Stimulated activated effector memory CD8-positive, alpha-beta T cell treated with anti-CD3 and anti-CD28 coated beads, Interleukin-12 subunit alpha, Interleukin-12 subunit beta, amount 100 ng/mL, for 72 hours (primary cell): Measurements from ENCODE around the gene MARF1.

Source experiments
- ATAC-seq: fragments of 150-1000 bp; cut with Tn5 transposase; 2 replicates; pipeline ENCODE4 v1.10.0; 2021
- DNase-seq, 2 donors: peaks; one replicate each; pipeline ENCODE4 v3.0.0; 2021 to 2022; ENCODE audit warnings: low spot score in 2 of 2
- H3K27ac Mint-ChIP-seq: one replicate; pipeline ENCODE4 v1.8.0; 2022; ENCODE audit warnings: mild to moderate bottlenecking, mixed read lengths
- H3K36me3 Mint-ChIP-seq: one replicate; pipeline ENCODE4 v1.8.0; 2022; ENCODE audit warnings: mild to moderate bottlenecking, mixed read lengths
- H3K4me1 Mint-ChIP-seq: one replicate; pipeline ENCODE4 v1.8.0; 2022; ENCODE audit warnings: mixed read lengths
- H3K4me3 Mint-ChIP-seq: one replicate; pipeline ENCODE4 v1.8.0; 2022; ENCODE audit warnings: mild to moderate bottlenecking, mixed read lengths
- H3K9me3 Mint-ChIP-seq: one replicate; pipeline ENCODE4 v1.8.0; 2022; ENCODE audit warnings: mixed read lengths

The MARF1 gene

DNA sequence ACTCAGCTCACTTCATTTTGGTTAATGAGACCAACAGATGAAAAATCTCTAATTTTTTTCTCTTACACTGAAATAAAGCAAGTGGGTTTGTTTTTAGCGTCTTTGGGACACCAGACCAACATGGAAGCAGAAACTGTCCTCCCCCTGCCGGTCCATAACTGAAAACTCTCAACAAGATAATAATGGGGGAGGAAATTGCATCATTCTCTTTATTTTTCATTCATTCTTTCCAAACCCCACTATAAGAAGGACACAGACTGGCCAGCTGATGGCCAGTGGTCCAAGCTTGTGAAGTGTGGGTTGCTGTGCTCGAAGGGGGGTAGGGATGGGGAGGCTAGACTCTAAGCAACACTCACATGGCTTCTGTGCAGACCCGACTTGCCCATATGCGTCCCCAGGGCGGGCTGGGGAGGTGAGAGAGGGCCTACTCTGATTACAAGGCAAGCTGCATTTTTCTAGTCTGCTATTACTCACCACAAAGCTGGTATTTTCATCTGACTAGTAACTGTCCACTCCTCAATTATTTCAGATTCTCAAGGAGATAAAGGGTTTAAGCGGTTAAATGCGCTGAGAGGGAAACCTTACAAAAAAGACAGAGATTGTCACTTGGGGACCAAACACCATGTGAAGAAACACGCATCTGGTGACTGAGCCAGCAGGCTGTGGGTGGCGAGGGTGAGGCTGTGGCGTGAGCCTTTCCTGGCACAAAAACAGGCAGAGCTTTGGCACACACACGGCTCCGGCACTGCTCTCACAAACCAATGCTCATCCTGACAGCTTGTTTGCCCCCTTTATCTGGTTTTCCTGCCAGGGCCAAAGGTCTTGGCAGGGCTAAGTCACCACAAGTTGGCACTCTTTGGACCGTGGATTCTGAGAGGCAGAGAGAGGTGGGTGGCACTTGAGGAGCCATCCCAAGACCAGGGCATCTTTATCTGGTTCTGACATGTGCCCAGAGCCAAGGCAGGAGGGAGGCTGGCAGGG lies 38.2 kb downstream of the MARF1 start:
- no peak for ATAC-seq
- Mint-ChIP-seq H3K27ac (peak overlapping the region; percentile 88), H3K4me1 (peaks cover 21% of the 10 kb centered on the region), H3K36me3 (peaks cover 96% of the 10 kb centered on the region), H3K4me3 (no peak overlapping the region), H3K9me3 (no peaks in the 10 kb centered on the region)
- no peak for DNase-seq

DNA sequence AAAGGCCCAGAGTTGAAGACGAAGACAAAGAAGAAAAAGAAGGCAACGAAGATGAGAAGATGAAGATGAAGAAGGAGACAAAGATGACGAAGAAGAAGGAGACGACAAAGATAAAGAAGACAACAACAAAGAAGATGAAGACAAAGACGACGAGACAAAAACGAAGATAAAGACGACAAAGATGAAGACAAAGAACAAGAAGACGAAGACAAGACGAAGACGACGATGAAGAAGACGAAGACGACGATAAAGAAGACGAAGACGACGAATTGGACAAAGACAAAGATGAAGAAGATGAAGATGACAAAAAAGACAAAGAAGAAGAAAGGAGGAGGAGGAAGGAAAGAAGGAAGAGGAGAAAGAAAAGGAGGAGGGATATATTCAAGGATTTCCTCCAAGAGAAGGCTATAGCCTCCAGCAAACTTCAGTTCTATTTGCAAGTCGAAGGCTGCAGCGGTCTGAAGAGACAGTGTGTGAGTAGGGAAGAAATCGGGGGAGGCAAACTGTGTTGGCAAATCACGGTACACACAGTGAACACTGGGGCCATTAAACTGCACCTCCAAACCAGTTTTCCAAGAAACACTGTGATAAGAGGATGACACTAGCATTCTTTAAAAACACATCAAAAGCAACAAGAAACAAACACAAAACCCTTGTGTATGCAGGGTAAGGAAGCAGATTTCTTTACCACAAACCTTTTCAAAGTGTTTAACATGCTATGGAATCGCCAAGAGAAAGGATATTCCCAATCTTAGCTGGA lies 40.5 kb downstream of the MARF1 start:
- no peak overlapping the region for H3K4me3 Mint-ChIP-seq
- peaks cover 27% of the 10 kb centered on the region for H3K4me1 Mint-ChIP-seq
- H3K9me3 Mint-ChIP-seq, result no peaks in the 10 kb centered on the region
- peaks cover 94% of the 10 kb centered on the region for H3K36me3 Mint-ChIP-seq
- DNase-seq, result no peak
- no peak overlapping the region for H3K27ac Mint-ChIP-seq
- ATAC-seq, result no peak

DNA sequence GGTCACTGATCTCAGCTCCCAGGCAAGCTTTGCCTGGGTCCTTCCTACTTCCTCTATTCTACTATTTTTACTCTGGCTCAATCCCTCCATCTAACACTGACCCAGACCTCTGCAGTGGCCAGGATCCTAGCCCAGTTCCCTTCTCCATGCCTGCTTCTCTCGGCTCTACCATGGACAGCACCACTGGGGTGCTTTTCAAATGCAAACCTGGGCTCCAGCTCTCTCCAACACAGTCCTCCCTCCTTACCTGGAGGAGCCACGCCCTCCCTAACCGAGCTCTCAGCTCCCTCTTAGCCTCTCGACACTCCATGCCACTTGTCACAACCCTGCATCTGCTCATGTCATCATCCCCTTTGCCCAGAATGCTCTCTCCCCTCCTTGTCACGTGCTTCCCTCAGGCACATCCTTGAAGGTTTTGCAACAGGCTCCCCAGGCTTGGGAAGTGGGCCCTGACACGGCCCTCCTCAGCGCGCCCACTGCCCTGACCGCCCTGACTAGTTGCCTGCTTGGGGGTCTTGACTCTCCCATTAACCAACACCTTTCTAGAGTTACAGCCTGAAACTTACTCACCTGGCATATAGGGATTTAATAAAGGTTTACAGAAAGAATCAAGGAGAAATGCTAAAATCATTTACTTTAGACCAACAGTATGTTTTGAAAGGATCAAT lies 41.6 kb downstream of the MARF1 start:
- H3K27ac Mint-ChIP-seq, result peak overlapping the region; percentile 86

DNA sequence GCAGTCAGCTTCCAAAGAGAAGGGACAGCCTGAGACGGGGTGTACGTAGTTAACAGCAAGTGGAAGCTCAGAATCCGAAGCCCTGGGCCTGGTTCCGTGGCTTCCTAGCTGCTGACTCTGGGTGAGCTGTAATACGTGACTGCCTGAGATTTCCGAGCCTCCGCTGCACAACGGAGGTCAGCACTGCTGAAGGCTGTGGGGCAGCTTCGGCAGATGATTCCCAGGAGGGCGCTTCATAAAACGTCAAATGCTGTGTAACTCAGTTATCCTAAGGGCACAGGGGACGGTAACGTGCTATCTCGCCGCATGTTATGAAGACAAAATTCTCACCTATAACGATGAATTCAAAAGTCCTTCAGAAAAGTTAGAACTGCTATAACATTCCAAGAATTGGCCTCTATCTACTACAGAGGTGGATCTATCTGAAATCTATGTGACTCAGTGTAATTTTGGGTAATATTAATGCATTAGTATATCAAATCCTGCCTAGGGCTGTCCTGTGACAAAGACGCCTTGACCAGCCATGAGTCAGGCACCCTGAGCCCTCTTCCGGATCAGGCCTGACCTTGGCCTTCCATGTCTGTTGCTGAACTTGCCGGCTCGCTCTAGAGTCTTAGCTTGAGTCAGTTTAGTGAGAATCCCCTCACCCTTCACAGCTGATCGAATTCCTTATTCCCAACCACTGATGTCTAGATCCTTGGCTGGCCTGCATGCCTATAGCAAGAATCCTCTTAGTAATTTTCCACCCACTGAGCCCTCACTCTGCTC lies 43.5 kb downstream of the MARF1 start:
- peaks cover 19% of the 10 kb centered on the region for H3K4me1 Mint-ChIP-seq
- H3K36me3 Mint-ChIP-seq, result peaks cover 99% of the 10 kb centered on the region
- no peak for DNase-seq
- ATAC-seq, result no peak
- H3K27ac Mint-ChIP-seq, result no peak overlapping the region
- H3K9me3 Mint-ChIP-seq, result no peaks in the 10 kb centered on the region
- no peak overlapping the region for H3K4me3 Mint-ChIP-seq

More for the DNA sequence above, 41.6 kb downstream of the MARF1 start:
- peaks cover 94% of the 10 kb centered on the region for H3K36me3 Mint-ChIP-seq
- DNase-seq, result no peak
- H3K9me3 Mint-ChIP-seq, result no peaks in the 10 kb centered on the region
- peaks cover 18% of the 10 kb centered on the region for H3K4me1 Mint-ChIP-seq
- ATAC-seq, result no peak
- no peak overlapping the region for H3K4me3 Mint-ChIP-seq

DNA sequence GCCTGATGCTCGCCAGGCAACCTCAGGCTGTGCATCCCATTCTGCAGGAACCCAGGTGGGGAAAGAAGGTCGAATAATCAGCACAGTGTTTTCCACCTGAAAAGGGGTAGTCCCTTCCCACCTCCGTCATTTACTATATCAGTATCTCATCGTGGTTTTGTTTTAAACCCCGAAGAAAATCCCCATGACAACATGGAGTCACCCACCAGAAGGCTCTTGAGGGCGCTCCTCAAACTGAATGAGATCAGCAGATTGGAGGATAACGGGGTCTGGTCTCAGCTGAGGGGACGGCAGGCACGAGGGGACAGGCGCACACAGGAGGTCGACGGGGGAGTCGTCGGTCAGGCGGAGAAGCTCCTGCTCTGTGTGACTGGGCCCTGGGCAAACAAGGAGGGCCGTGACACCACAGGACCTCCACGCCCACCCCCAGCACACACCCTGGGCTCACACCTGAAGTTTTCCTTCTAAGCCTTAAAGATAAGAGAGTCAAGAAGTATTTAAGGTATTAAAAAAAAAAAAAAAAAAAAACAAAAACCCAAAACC lies 44.2 kb downstream of the MARF1 start:
- Mint-ChIP-seq H3K4me1 (peaks cover 27% of the 10 kb centered on the region), H3K36me3 (peaks cover 92% of the 10 kb centered on the region), H3K27ac (peak overlapping the region; percentile 58), H3K4me3 (no peak overlapping the region), H3K9me3 (no peaks in the 10 kb centered on the region)
- ATAC-seq, result peak; percentile 39
- no peak for DNase-seq

DNA sequence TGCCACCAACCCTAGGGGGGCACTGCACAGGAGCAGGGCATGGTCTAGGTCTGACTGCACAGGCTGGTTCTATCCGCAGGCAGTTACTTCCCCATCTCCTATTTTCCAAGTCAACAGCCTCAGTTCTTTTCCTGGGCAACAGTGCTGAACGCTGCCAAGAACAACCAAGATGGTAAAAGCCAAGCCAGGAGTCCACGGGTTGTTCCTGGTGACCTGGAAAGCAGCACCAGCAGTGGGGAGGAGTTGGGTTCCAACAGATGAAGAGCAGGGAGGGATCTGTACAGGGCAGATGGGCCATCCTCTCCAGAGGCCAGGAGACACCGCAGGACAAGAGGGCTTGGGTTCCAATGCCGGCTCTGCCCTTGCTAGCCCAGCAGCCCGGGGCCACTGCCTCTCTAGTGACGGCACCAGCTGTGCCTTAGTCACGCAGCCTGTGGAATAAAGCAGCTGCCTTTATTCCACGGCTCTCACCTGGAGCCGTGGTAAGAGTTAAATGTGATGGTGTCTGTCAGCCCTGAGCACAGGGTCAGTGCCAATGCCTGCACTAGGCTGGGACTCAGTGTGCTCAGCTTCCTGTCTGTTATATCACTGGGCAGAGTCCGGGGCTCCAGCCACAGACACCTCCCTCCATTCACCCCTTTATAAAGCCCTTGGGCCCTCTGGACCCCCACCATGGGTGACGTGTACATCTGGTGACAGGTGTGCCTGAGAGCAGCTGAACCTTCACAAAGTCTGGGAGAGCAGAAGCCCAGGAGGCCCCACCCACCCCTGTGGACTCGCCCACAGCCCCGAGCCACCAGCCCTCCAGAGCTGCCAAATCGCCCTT lies 44.9 kb downstream of the MARF1 start:
- H3K36me3 Mint-ChIP-seq, result peaks cover 85% of the 10 kb centered on the region
- ATAC-seq, result peak; percentile 31
- H3K4me1 Mint-ChIP-seq, result peaks cover 31% of the 10 kb centered on the region
- DNase-seq, result no peak
- no peak overlapping the region for H3K4me3 Mint-ChIP-seq
- H3K27ac Mint-ChIP-seq, result peak overlapping the region; percentile 58
- H3K9me3 Mint-ChIP-seq, result no peaks in the 10 kb centered on the region

DNA sequence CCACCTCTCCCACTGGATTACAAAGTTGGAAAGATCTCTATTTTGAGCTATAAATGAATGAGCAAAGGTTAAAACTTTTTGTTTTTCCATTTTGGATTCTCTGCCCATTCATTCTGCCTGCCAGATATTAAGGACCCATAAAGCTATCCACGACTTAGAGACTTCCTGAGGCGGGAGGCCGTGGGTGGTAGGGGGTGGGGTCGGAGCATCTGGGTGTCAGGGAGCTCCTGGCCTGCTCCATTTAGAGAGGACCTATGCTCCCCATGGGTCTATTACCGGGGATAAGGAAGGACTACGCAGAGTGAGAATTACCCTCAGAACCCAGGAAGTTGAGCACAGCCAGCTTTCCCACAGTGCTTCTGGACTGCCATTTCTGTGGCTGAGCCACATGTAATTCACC lies 45.8 kb downstream of the MARF1 start:
- H3K4me1 Mint-ChIP-seq, result peaks cover 36% of the 10 kb centered on the region
- peak overlapping the region; percentile 58 for H3K27ac Mint-ChIP-seq
- peaks cover 76% of the 10 kb centered on the region for H3K36me3 Mint-ChIP-seq
- ATAC-seq (no peak), DNase-seq (no peak)
- no peak overlapping the region for H3K4me3 Mint-ChIP-seq
- no peaks in the 10 kb centered on the region for H3K9me3 Mint-ChIP-seq

DNA sequence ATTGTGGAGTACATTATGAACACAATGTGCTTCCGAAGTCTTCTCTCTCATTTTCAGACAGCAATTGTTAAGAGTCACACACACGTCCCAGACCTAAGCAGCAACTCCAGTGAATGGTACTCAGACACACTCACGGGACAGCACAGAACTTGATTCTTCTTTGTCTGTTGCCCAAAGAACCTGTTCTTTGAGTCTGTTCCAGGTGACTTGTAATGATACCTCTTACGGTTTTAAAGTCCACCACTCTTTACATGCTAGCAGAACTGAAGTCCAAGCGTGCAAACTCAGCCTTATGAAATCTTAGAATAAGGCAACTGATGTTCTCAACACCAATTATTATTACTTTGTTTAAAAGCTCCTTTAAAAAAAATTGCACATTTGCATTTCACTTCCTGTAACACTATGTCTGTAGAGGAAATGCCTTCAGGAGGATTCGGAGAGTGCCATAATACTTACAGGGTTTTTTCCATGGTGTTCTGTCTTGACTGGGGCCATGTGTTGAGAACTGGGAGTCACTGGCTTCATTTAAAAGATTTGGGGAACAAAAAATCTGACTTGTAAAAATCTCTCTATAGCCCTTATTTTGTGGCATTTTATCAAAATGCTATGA lies 48.1 kb downstream of the MARF1 start:
- DNase-seq (no peak), ATAC-seq (no peak)
- no peaks in the 10 kb centered on the region for H3K9me3 Mint-ChIP-seq
- H3K27ac Mint-ChIP-seq, result peak overlapping the region; percentile 89
- H3K36me3 Mint-ChIP-seq, result peaks cover 64% of the 10 kb centered on the region
- no peak overlapping the region for H3K4me3 Mint-ChIP-seq
- H3K4me1 Mint-ChIP-seq, result peaks cover 48% of the 10 kb centered on the region

DNA sequence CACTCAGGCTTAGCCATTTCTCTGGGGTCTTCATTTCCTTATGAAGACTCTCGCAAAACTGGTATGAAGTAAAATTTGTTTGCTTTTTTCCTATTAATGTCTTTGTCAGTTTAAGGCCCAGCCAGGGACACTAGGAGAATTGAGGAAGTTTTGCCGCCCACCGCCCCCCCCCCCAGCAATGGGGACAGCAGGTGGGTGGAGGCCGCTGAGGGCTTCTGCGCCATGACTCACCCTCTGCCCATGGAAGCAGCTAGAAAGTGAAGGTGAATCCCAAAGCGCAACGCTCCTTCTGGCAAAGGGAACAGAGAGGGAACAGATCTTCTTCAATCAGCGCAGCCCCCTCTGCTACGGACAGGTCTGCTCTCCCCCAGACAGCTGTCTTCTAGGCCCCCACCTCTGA lies 49.7 kb downstream of the MARF1 start:
- Mint-ChIP-seq H3K9me3 (no peaks in the 10 kb centered on the region), H3K4me1 (peaks cover 51% of the 10 kb centered on the region), H3K4me3 (no peak overlapping the region), H3K27ac (peak overlapping the region; percentile 89), H3K36me3 (peaks cover 52% of the 10 kb centered on the region)
- ATAC-seq, result no peak
- no peak for DNase-seq

DNA sequence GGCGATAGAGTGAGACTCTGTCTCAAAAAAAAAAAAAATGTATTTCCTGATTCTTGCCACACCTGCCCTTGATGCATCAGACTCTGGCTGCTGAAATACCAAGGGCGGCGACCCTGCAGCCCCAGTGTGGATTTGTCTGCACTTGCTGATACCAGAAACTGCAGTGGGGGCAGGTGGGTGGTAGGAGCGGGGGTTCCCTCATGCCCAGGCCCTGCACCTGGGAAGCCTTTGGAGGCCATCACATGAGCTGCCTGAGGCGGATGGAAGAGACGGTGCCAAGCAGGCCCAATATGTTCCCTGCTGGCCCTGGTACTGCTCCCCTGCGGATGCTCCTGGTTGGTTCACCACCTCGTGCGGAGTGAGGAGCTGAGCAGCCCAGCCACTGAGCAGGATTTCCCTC lies 50.6 kb downstream of the MARF1 start:
- ATAC-seq (no peak), DNase-seq (no peak)
- H3K27ac Mint-ChIP-seq, result peak overlapping the region; percentile 54
- peaks cover 53% of the 10 kb centered on the region for H3K36me3 Mint-ChIP-seq
- H3K4me1 Mint-ChIP-seq, result peaks cover 51% of the 10 kb centered on the region
- no peaks in the 10 kb centered on the region for H3K9me3 Mint-ChIP-seq
- H3K4me3 Mint-ChIP-seq, result peak overlapping the region; percentile 10

DNA sequence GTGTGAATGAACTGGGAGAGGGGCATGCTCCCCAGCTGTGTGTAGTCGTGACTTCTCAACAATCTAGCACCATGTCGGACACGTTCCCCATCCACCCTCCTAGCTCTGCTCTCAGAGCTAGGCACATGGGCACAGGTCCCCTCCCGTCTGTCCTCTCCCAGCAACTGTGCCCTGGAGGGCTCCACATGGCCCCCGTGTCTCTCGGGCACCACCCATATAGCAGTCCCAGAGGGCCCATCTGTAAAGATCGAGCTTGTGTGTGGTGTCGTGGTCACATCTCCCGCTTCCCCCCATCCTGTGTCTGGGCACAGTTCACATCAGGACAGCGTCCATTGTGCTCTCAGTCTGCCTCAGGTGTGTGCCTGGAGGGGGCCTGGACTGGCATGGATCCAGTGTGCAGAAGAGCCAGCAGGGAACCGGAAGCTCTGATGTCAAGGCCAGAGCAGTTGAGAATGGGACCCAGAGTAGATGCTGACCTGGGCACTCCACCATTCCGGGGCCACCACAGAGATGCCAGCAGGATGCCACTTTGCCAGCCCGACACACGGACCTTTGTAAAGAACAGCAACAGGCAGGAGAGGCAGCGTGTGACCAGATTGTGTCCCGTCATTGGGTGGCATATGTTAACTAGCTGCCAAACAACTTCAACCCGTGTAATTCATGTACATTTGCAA lies 55.7 kb downstream of the MARF1 start:
- Mint-ChIP-seq H3K36me3 (peaks cover 27% of the 10 kb centered on the region), H3K9me3 (peaks cover 6% of the 10 kb centered on the region), H3K4me1 (peaks cover 32% of the 10 kb centered on the region), H3K4me3 (no peak overlapping the region), H3K27ac (peak overlapping the region; percentile 84)
- ATAC-seq, result no peak
- no peak for DNase-seq

DNA sequence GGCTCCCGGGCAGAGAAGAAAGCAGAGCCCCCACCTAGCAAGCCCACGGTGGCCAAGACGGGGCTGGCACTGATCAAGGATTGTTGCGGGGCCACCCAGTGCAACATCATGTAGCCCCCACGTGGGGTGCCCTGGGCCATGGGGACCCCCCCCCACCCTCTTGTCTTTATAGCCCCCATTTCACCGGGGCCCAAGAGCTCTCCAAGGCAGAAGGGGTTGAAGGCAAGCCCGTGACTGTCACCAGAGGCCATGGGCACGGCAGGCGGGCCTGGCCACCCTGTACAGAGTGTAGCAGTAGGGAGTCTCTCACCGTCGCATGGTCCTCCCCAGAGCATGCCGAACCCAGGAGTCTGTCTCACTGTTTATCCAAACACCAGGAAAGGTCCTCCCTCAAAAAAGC lies 56.2 kb downstream of the MARF1 start:
- Mint-ChIP-seq H3K4me1 (peaks cover 29% of the 10 kb centered on the region), H3K9me3 (peaks cover 6% of the 10 kb centered on the region), H3K27ac (peak overlapping the region; percentile 84), H3K4me3 (no peak overlapping the region), H3K36me3 (peaks cover 27% of the 10 kb centered on the region)
- ATAC-seq (no peak), DNase-seq (no peak)

DNA sequence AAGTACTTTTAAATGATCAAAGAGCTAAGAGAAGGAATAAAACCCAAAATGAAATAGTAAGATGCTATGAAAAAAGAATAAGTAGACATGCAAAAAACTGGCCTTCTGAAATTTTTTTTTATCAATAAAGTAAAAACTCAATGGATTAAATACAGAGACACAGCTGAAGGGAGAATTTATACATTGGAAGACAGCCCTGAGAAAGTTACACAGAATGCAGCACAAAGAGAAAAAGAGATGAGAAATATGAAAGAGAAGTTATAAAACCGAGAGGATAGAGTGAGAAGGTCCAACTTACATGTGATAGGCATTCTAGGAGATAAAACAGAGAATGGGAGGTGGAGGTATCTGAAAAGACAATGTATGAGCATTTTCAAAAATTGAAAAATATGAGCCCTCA lies 57.0 kb downstream of the MARF1 start:
- Mint-ChIP-seq H3K9me3 (peaks cover 6% of the 10 kb centered on the region), H3K4me1 (peaks cover 21% of the 10 kb centered on the region), H3K4me3 (no peak overlapping the region), H3K27ac (no peak overlapping the region), H3K36me3 (peaks cover 24% of the 10 kb centered on the region)
- DNase-seq, result no peak
- ATAC-seq, result no peak
